Measurements from ENCODE around the gene CACNA1D. TPM values are rescaled to one million over a fixed set of nuclear protein-coding genes. Genes with fewer than 3 reads are reported as not detected.

The CACNA1D gene
- total and polyA plus RNA-seq, 8 donors, result 5.3 to 22.8 (median 11.6) TPM

DNA sequence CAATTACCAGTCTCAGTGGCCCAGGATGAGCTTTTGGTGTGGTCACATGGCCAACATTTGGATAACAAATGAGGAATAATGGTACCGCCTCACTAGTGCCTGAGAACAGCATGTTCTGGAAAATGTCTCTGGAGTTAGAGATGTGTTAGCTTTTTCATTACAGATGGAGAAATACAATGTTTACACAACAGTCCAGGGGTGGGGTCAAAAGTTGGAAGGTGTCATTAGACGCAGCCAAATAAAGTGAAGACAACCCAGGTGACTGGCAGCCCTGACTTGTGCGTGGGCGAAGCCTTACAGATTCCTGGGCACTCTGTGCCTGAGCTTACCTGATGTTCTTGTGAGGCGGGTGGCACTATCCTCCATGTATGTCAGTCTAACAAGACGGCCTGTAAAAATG lies 364.8 kb downstream of the CACNA1D start:
- ATAC-seq (no peak), DNase-seq (no peak), FAIRE-seq (no peak)
- no peak overlapping the region for H3K27ac ChIP-seq
- no peaks in the 10 kb centered on the region for H3K9me3 ChIP-seq
- H3K4me3 ChIP-seq, result no peak overlapping the region
- H3K36me3 ChIP-seq, result peaks cover 0 to 20% (median 0%) of the 10 kb centered on the region in 3 donors
- 92 to 94% methylated on average over 6 of the region's 6 CpGs for WGBS, 2 donors
- TF ChIP-seq, protein P1, sequence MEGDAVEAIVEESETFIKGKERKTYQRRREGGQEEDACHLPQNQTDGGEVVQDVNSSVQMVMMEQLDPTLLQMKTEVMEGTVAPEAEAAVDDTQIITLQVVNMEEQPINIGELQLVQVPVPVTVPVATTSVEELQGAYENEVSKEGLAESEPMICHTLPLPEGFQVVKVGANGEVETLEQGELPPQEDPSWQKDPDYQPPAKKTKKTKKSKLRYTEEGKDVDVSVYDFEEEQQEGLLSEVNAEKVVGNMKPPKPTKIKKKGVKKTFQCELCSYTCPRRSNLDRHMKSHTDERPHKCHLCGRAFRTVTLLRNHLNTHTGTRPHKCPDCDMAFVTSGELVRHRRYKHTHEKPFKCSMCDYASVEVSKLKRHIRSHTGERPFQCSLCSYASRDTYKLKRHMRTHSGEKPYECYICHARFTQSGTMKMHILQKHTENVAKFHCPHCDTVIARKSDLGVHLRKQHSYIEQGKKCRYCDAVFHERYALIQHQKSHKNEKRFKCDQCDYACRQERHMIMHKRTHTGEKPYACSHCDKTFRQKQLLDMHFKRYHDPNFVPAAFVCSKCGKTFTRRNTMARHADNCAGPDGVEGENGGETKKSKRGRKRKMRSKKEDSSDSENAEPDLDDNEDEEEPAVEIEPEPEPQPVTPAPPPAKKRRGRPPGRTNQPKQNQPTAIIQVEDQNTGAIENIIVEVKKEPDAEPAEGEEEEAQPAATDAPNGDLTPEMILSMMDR (IDR thresholded peaks at IDR 0.05), result no peak
- H3K4me1 ChIP-seq, result no peaks in the 10 kb centered on the region
- H3K27me3 ChIP-seq, result no peaks in the 10 kb centered on the region
- intact Hi-C loops (cut with DNase I), result no loop called here

DNA sequence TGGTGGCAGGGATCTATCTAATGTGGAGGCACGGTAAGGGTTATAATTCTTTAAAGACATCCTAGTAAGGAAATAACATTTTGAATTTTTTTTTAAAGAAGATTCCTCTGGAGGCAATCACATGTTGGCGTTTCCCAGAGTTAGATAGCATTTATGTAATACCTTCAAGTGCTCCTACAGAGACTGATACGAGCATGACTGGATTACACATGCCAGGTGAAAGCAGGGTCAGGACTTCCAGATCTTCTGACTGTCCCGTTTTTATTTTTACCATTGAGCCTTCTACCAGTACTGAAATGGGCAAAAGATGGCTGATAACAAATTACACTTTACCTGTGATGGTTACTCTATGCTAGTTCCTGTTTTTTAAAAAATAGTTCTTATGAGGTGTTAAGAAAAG lies 365.8 kb downstream of the CACNA1D start:
- FAIRE-seq (no peak), ATAC-seq (no peak), DNase-seq (no peak)
- Histone ChIP-seq H3K4me3 (no peak overlapping the region), H3K36me3 (peaks cover 0 to 20% (median 3%) of the 10 kb centered on the region in 3 donors), H3K27me3 (no peaks in the 10 kb centered on the region), H3K27ac (no peak overlapping the region), H3K9me3 (no peaks in the 10 kb centered on the region), H3K4me1 (no peaks in the 10 kb centered on the region)
- TF ChIP-seq, protein P1 (IDR thresholded peaks at IDR 0.05), result no peak
- intact Hi-C loops (cut with DNase I), result no loop called here
- 79 to 80% methylated on average over 4 of the region's 4 CpGs for WGBS, 2 donors

DNA sequence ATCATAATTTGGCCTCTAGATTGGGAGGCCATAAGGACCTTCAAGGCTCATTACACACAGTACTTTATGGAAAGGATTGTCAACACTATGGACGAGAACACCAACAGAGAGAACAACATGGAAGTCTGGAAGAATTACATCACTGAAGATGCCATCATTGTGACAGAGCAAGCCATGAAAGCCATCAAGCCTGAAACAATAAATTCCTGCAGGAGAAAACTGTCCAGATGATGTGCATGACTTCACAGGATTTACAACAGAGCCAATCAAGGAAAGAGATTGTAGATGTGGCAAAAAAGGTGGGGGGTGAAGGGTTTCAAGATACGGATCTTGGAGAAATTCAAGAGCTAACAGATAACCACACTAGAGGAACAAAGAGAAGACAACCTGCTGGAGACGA lies 367.8 kb downstream of the CACNA1D start:
- no peak for FAIRE-seq
- Histone ChIP-seq H3K27ac (no peak overlapping the region), H3K36me3 (peaks cover 0 to 20% (median 8%) of the 10 kb centered on the region in 3 donors), H3K4me3 (no peak overlapping the region), H3K27me3 (no peaks in the 10 kb centered on the region), H3K4me1 (no peaks in the 10 kb centered on the region), H3K9me3 (no peaks in the 10 kb centered on the region)
- no peak for ATAC-seq
- 90 to 94% methylated on average over 3 of the region's 3 CpGs for WGBS, 2 donors
- intact Hi-C loops (cut with DNase I), result no loop called here
- no peak for DNase-seq
- TF ChIP-seq, protein P1 (IDR thresholded peaks at IDR 0.05), result no peak

DNA sequence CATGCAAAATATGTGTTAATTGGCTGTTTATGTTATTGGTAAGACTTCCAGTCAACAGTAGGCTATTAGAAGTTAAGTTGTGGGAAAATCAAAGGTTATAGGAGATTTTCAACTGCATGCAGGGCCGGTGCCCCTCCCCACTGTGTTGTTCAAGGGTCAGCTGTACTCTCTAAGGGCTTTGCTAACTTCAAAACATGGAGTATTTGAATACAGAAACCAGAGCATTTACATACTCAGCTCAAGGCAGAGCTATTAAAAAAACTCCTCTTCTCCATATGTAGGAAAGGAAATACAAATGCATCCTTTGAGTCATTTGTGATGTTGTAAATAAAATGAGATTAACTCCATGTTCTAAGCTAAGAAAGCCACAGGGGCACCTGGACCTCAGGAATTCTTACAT lies 368.7 kb downstream of the CACNA1D start:
- FAIRE-seq, result no peak
- ATAC-seq, result no peak
- Histone ChIP-seq H3K4me1 (no peaks in the 10 kb centered on the region), H3K27me3 (no peaks in the 10 kb centered on the region), H3K27ac (no peak overlapping the region), H3K4me3 (no peak overlapping the region), H3K9me3 (no peaks in the 10 kb centered on the region), H3K36me3 (peaks cover 0 to 20% (median 8%) of the 10 kb centered on the region in 3 donors)
- no peak for DNase-seq
- intact Hi-C loops (cut with DNase I), result no loop called here
- TF ChIP-seq, protein P1 (IDR thresholded peaks at IDR 0.05), result no peak
- WGBS, 2 donors, result 92 to 96% methylated on average over 1 of the region's 1 CpG

Other genes with a start within 250 kb of the CACNA1D start
- gene TKT, start 238.6 kb upstream of the CACNA1D start, total RNA-seq, result 100 to 1,000 TPM; 153 to 306 (median 208) TPM
- 100 to 1,000 TPM; 114 to 122 TPM for gene TKT, start 238.6 kb upstream of the CACNA1D start, polyA plus RNA-seq
- gene DCP1A, start 147.1 kb upstream of the CACNA1D start, total RNA-seq, result 10 to 100 TPM in 2 of 6 donors, 1 to 10 TPM in 4; 6.0 to 13.9 (median 8.1) TPM
- gene DCP1A, start 147.1 kb upstream of the CACNA1D start, polyA plus RNA-seq, result 1 to 10 TPM; 4.9 to 7.3 TPM